Upper lobe of left lung (tissue), 6 donors: ENCODE results near the gene FAM227A. TPM values are rescaled to one million over a fixed set of nuclear protein-coding genes. Genes with fewer than 3 reads are reported as not detected.
"Not testable (repeated sequence)": the region's sequence is repeated elsewhere in the genome, so short reads cannot be mapped to it uniquely, and the experiment has no call there.

Source experiments
- ATAC-seq, 2 donors: fragments of 200-7000 bp; cut with Tn5 transposase; one replicate each; pipeline ENCODE4 v1.9.1; 2022; ENCODE audit warnings: mild to moderate bottlenecking in 2 of 2, moderate library complexity in 2 of 2; ENCODE audit not compliant: low FRiP score in 2 of 2
- DNase-seq, 2 donors: peaks; one replicate each; pipeline ENCODE4 v3.0.0-alpha.2; 2019 to 2020
- H3K27ac ChIP-seq, 4 donors: fragments of 200-600 bp; sonication (generic); one replicate each; pipeline ENCODE4 v1.5.1; 2016 to 2019
- H3K27me3 ChIP-seq, 4 donors: fragments of 200-600 bp; sonication (generic); one replicate each; pipeline ENCODE4 v1.5.1; 2017 to 2019
- H3K36me3 ChIP-seq, 4 donors: fragments of 200-600 bp; sonication (generic); one replicate each; pipeline ENCODE4 v1.5.1; 2016 to 2019
- H3K4me1 ChIP-seq, 4 donors: fragments of 200-600 bp; sonication (generic); one replicate each; pipeline ENCODE4 v1.5.1; 2018 to 2019
- H3K4me3 ChIP-seq, 4 donors: fragments of 200-600 bp; sonication (generic); one replicate each; pipeline ENCODE4 v1.5.1; 2017 to 2019; ENCODE audit warnings: mild to moderate bottlenecking in 2 of 4, moderate library complexity in 1 of 4
- H3K9me3 ChIP-seq, 4 donors: fragments of 200-600 bp; sonication (generic); one replicate each; pipeline ENCODE4 v1.5.1; 2018 to 2019
- EP300 ChIP-seq, 4 donors: sonication (generic); formaldehyde crosslinking; IDR thresholded peaks; one replicate each; pipeline ENCODE4 v1.5.1; 2017; ENCODE audit warnings: antibody characterized with exemption in 4 of 4, control low read depth in 2 of 4
- POLR2A ChIP-seq, 4 donors: fragments of 450-650 bp; IDR thresholded peaks; one replicate each; pipeline ENCODE4 v1.5.1; 2016 to 2017; ENCODE audit warnings: antibody characterized with exemption in 4 of 4, mild to moderate bottlenecking in 2 of 4
- POLR2AphosphoS5 ChIP-seq, 2 donors: sonication (generic); formaldehyde crosslinking; IDR thresholded peaks; one replicate each; pipeline ENCODE4 v1.5.1; 2017; ENCODE audit warnings: antibody characterized with exemption in 2 of 2
- WGBS, 2 donors: methylation state at CpG; one replicate each; pipeline ENCODE4 v1.1.5; 2017 to 2018; 5-methylcytosine and 5-hydroxymethylcytosine counted together
- total RNA-seq, 6 donors: library from RNA; depleted of rRNA in 4 of 6; stranded (reverse); fragments of >200 nt in 4 of 6; gene quantifications; one replicate each; pipeline versions ENCODE4 v1.1.0 to v1.2.1, GENCODE V29; 2016 to 2021
- TF ChIP-seq, protein P1 (sequence below), 6 experiments: fragments of 450-650 bp in 4 of 6; fragments of 200-600 bp in 2 of 6; sonication (generic) in 2 of 6; IDR thresholded peaks; one replicate each; pipeline ENCODE4 v1.5.1; 2016 to 2019; ENCODE audit warnings: antibody characterized with exemption in 6 of 6
- donor health status: DM: no; HTN: no; CAD: no; lungs with moderate emphysema.
- donor health status: DM: no; HTN: yes; CAD: no; lungs with severe emphysema.

The FAM227A gene
- total RNA-seq, 6 donors from 2014 or later, result 0.49 to 21.3 (median 8.3) TPM

DNA sequence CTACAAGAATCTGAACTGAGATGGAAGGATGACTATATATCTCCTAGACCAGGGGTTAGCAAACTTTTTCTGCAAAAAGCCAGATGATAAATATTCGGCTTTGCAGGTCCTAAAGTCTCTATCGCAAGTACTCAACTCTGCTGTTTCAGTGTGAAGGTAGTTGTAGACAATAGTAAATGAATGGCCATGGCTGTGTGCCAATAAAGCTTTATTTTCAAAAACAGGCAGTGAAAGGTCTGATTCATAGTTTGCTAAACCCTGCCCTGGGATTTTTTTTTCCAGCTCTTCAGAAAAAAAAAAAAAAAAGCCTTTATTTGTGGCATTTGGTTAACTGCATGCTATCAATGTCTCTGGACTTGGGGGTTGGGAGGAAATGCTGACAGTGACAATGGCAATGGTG lies 37.5 kb downstream of the FAM227A start:
- TF ChIP-seq, protein P1, sequence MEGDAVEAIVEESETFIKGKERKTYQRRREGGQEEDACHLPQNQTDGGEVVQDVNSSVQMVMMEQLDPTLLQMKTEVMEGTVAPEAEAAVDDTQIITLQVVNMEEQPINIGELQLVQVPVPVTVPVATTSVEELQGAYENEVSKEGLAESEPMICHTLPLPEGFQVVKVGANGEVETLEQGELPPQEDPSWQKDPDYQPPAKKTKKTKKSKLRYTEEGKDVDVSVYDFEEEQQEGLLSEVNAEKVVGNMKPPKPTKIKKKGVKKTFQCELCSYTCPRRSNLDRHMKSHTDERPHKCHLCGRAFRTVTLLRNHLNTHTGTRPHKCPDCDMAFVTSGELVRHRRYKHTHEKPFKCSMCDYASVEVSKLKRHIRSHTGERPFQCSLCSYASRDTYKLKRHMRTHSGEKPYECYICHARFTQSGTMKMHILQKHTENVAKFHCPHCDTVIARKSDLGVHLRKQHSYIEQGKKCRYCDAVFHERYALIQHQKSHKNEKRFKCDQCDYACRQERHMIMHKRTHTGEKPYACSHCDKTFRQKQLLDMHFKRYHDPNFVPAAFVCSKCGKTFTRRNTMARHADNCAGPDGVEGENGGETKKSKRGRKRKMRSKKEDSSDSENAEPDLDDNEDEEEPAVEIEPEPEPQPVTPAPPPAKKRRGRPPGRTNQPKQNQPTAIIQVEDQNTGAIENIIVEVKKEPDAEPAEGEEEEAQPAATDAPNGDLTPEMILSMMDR (IDR thresholded peaks at IDR 0.05), result no peak
- TF ChIP-seq EP300 (IDR thresholded peaks at IDR 0.05) (no peak), POLR2AphosphoS5 (IDR thresholded peaks at IDR 0.05) (no peak), POLR2A (IDR thresholded peaks at IDR 0.05) (no peak)
- H3K9me3 ChIP-seq, result no peaks in the 10 kb centered on the region
- H3K36me3 ChIP-seq, result no peaks in the 10 kb centered on the region
- no peaks in the 10 kb centered on the region for H3K4me1 ChIP-seq
- DNase-seq, result no peak
- H3K27ac ChIP-seq, result no peak overlapping the region
- WGBS, 2 donors, result 96% methylated on average over 2 of the region's 2 CpGs
- no peak overlapping the region for H3K4me3 ChIP-seq
- ATAC-seq, result no peak
- H3K27me3 ChIP-seq, result no peaks in the 10 kb centered on the region

DNA sequence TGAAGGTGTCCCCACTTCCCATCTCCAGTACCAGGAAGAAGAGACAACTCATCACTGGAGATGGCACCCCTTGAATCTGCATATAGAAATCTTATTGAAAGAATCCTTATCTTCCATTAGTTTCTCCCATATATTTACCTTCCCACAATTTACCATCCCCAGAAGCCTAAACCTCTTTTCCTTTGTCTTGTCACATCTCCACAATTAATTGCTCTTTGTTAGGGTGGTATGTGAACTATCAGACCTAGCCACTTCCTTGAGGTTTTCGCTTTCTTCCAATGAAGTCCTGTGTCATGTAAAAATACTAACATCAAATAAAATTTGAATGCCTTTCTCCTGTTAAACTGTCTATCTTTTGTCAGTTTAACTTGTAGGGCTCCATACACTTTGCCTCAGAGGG lies 37.9 kb downstream of the FAM227A start:
- ATAC-seq (no peak), DNase-seq (no peak)
- Histone ChIP-seq H3K9me3 (no peaks in the 10 kb centered on the region), H3K4me3 (no peak overlapping the region), H3K4me1 (no peaks in the 10 kb centered on the region), H3K36me3 (no peaks in the 10 kb centered on the region), H3K27me3 (no peaks in the 10 kb centered on the region), H3K27ac (no peak overlapping the region)
- 88 to 96% methylated on average over 1 of the region's 1 CpG for WGBS, 2 donors
- no peak for TF ChIP-seq POLR2A (IDR thresholded peaks at IDR 0.05)
- TF ChIP-seq, protein P1 (IDR thresholded peaks at IDR 0.05), result no peak
- TF ChIP-seq POLR2AphosphoS5 (IDR thresholded peaks at IDR 0.05), result no peak
- TF ChIP-seq EP300 (IDR thresholded peaks at IDR 0.05), result no peak

DNA sequence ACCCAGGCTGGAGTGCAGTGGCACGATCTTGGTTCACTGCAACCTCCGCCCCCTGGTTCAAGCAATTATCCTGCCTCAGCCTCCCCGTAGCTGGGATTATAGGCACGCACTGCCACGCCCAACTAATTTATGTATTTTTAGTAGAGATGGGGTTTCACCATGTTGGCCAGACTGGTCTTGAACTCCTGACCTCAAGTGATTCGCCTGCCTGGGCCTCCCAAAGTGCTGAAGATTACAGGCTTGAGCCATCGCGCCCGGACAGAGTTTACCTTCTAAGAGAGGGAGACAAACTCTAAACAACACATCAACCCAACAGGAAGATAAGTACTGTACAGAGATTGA lies 41.2 kb downstream of the FAM227A start:
- ATAC-seq, H3K27ac ChIP-seq, H3K27me3 ChIP-seq, H3K4me3 ChIP-seq, H3K9me3 ChIP-seq, DNase-seq, H3K36me3 ChIP-seq, H3K4me1 ChIP-seq: not testable (repeated sequence)
- WGBS, 2 donors, result 87 to 93% methylated on average over 9 of the region's 9 CpGs

DNA sequence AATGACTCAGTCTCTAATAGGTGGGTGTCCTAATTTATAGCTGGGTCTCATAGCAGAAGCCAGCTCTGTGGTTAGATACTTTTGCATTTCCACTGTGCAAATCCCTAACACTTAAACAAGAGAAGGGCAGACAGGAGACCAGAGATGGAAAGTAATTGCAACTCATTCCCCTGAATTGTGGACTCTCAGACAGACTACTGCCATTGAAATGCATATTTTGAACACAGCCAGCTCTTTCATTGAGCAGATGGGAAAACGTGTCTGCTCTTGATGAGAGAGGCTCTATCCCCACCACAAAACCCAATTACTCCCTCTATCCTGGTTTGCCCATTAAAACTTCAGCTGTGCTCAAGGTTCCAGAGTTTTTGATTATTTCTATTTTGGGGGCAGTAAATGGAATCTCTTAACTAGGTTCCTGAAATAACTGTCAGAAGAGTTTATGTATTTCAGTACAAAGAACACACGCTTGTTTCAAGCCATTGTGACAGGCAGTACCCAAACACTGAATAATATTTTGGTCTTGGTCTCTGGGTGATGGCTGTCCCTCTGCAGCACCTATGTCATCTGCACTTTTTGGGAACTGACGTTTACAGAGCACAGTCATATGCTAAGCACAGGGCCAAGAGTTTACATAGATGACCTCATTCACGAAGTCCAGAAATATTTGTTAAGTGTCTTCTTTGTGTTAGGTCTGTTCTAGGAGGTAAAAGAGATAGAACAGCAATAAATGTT lies 41.7 kb downstream of the FAM227A start:
- Histone ChIP-seq H3K36me3 (no peaks in the 10 kb centered on the region), H3K27ac (no peak overlapping the region), H3K9me3 (no peaks in the 10 kb centered on the region), H3K4me1 (no peaks in the 10 kb centered on the region), H3K4me3 (no peak overlapping the region), H3K27me3 (no peaks in the 10 kb centered on the region)
- ATAC-seq (peak in 1 of 2 donors; percentile 35), DNase-seq (no peak)
- 67 to 85% methylated on average over 4 of the region's 4 CpGs for WGBS, 2 donors
- TF ChIP-seq POLR2AphosphoS5 (IDR thresholded peaks at IDR 0.05) (no peak), EP300 (IDR thresholded peaks at IDR 0.05) (no peak), POLR2A (IDR thresholded peaks at IDR 0.05) (no peak)
- TF ChIP-seq, protein P1 (IDR thresholded peaks at IDR 0.05), result no peak

DNA sequence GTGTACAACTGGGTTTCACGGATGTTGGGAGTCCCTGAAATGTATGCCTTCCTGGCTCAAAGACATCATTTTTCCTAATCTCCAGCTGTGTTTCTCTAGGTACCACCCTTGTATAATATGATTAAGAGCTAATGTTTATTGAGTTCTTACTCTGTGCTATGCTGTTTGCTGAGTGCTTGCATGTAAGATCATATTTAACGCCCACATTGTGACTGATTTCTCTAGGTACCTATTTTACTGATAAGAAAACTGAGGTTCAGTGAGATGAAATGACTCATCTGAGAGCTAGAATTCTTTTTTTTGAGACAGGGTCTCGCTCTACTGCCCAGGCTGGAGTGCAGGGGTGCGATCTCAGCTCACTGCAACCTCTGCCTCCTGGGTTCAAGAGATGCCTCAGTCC lies 42.6 kb downstream of the FAM227A start:
- H3K27ac ChIP-seq, result no peak overlapping the region
- TF ChIP-seq, protein P1 (IDR thresholded peaks at IDR 0.05), result no peak
- TF ChIP-seq POLR2AphosphoS5 (IDR thresholded peaks at IDR 0.05) (no peak), EP300 (IDR thresholded peaks at IDR 0.05) (no peak), POLR2A (IDR thresholded peaks at IDR 0.05) (no peak)
- no peaks in the 10 kb centered on the region for H3K4me1 ChIP-seq
- ATAC-seq, result no peak
- no peak overlapping the region for H3K4me3 ChIP-seq
- no peak for DNase-seq
- 82 to 93% methylated on average over 4 of the region's 4 CpGs for WGBS, 2 donors
- no peaks in the 10 kb centered on the region for H3K9me3 ChIP-seq
- no peaks in the 10 kb centered on the region for H3K36me3 ChIP-seq
- H3K27me3 ChIP-seq, result no peaks in the 10 kb centered on the region
